ENCODE data around the gene HMMR.

HMMR gene

DNA sequence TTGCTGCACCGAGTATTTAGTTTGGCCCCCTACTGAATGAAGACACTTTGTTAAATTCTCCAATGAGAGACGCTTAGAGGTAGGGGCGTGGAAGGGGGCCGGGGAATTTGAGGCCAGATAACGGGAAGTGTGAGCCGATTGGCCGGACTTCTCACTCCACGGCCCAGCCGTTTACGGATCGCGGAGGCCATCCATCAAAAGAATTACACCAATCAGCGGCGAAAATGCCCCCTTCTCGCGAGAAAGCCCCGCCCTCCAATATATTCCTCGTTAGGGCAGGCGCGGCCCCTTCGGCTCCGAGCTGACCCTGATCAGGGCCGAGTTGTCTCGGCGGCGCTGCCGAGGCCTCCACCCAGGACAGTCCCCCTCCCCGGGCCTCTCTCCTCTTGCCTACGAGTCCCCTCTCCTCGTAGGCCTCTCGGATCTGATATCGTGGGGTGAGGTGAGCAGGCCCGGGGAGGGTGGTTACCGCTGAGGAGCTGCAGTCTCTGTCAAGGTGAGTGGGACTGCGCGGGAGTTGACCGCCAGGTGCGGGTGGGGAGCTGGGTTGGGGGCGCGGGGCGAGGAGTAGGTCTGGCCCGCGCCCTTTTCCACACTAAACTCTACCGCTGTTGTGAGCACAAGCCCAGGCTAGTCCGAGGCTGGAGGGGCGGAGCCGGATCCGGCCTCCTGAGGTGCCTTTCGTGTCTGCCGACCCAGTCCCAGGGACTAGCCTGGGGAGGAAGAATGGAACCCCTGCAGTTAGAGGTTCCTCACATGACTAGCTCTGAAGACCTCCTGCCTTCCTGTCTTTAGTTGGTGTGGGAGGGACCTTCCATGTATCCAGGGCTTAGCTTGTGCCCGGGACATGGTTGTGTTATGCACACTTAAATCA, 22.9 kb upstream of the HMMR start, which contains the start of gene CCNG1:
TSS of gene CCNG1 (plus strand) at position 287 of the 874 bp plus-strand sequence. CDS start 1,662 bp downstream, outside the sequence.
- H3K36me3 ChIP-seq (ENCODE audit: control insufficient read depth in 2 of 2, insufficient read depth in 2 of 2, low read length in 2 of 2) = peaks cover 10 to 14% of the 10 kb centered on the region in 2 donors
- H3K27ac ChIP-seq (ENCODE audit: low read depth in 2 of 2, low read length in 2 of 2) = peak within 1 kb of the TSS; percentile 93 to 96
- H3K9me3 ChIP-seq (ENCODE audit: control insufficient read depth in 2 of 2, low read length in 2 of 2) = no peaks in the 10 kb centered on the region
- peak within 1 kb of the TSS; percentile 83 to 92 for H3K4me3 ChIP-seq (ENCODE audit: low read length in 2 of 2)
- no peaks in the 10 kb centered on the region for H3K27me3 ChIP-seq (ENCODE audit: control insufficient read depth in 2 of 2, insufficient read depth in 2 of 2, low read length in 2 of 2)
- peaks cover 16 to 42% of the 10 kb centered on the region in 2 donors for H3K4me1 ChIP-seq (ENCODE audit: control insufficient read depth in 2 of 2, insufficient read depth in 2 of 2, low read length in 2 of 2)
- H3K9ac ChIP-seq (ENCODE audit: low read depth in 1 of 2, low read length in 2 of 2) = peak within 1 kb of the TSS; percentile 66 to 96

DNA sequence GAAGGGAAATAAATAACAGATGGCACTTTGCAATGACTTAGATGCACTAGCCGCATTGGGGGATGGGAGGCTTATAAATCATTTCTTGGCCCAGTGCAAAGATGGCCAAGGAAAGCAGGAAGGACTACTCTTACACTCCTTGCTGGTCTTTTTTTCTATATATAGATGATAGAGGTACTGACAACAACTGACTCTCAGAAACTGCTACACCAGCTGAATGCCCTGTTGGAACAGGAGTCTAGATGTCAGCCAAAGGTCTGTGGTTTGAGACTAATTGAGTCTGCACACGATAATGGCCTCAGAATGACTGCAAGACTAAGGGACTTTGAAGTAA, 21.4 kb upstream of the HMMR start:
- peaks cover 8 to 30% of the 10 kb centered on the region in 2 donors for H3K4me1 ChIP-seq (ENCODE audit: control insufficient read depth in 2 of 2, insufficient read depth in 2 of 2, low read length in 2 of 2)
- H3K27me3 ChIP-seq (ENCODE audit: control insufficient read depth in 2 of 2, insufficient read depth in 2 of 2, low read length in 2 of 2) = no peaks in the 10 kb centered on the region
- H3K4me3 ChIP-seq (ENCODE audit: low read length in 2 of 2) = peak overlapping the region; percentile 83 to 92
- H3K9me3 ChIP-seq (ENCODE audit: control insufficient read depth in 2 of 2, low read length in 2 of 2) = no peaks in the 10 kb centered on the region
- H3K36me3 ChIP-seq (ENCODE audit: control insufficient read depth in 2 of 2, insufficient read depth in 2 of 2, low read length in 2 of 2) = peaks cover 22 to 24% of the 10 kb centered on the region in 2 donors
- no peak overlapping the region for H3K27ac ChIP-seq (ENCODE audit: low read depth in 2 of 2, low read length in 2 of 2)
- H3K9ac ChIP-seq (ENCODE audit: low read depth in 1 of 2, low read length in 2 of 2) = peak overlapping the region in 1 of 2 donors; percentile 18

GRCh38 chr5:163440954-163441353, 19.5 kb upstream of the HMMR start:
- Histone ChIP-seq H3K27ac (ENCODE audit: low read depth in 2 of 2, low read length in 2 of 2) (no peak overlapping the region), H3K9me3 (ENCODE audit: control insufficient read depth in 2 of 2, low read length in 2 of 2) (no peaks in the 10 kb centered on the region), H3K36me3 (ENCODE audit: control insufficient read depth in 2 of 2, insufficient read depth in 2 of 2, low read length in 2 of 2) (peaks cover 34 to 37% of the 10 kb centered on the region in 2 donors), H3K4me1 (ENCODE audit: control insufficient read depth in 2 of 2, insufficient read depth in 2 of 2, low read length in 2 of 2) (peaks cover 4 to 24% of the 10 kb centered on the region in 2 donors), H3K4me3 (ENCODE audit: low read length in 2 of 2) (no peak overlapping the region), H3K9ac (ENCODE audit: low read depth in 1 of 2, low read length in 2 of 2) (no peak overlapping the region), H3K27me3 (ENCODE audit: control insufficient read depth in 2 of 2, insufficient read depth in 2 of 2, low read length in 2 of 2) (no peaks in the 10 kb centered on the region)

- no peaks in the 10 kb centered on the region for H3K27me3 ChIP-seq (ENCODE audit: control insufficient read depth in 2 of 2, insufficient read depth in 2 of 2, low read length in 2 of 2)
- no peaks in the 10 kb centered on the region for H3K9me3 ChIP-seq (ENCODE audit: control insufficient read depth in 2 of 2, low read length in 2 of 2)
- peaks cover 0 to 11% of the 10 kb centered on the region in 2 donors for H3K4me1 ChIP-seq (ENCODE audit: control insufficient read depth in 2 of 2, insufficient read depth in 2 of 2, low read length in 2 of 2)
- peaks cover 46 to 58% of the 10 kb centered on the region in 2 donors for H3K36me3 ChIP-seq (ENCODE audit: control insufficient read depth in 2 of 2, insufficient read depth in 2 of 2, low read length in 2 of 2)
- no peak overlapping the region for H3K9ac ChIP-seq (ENCODE audit: low read depth in 1 of 2, low read length in 2 of 2)
- H3K4me3 ChIP-seq (ENCODE audit: low read length in 2 of 2) = no peak overlapping the region
- no peak overlapping the region for H3K27ac ChIP-seq (ENCODE audit: low read depth in 2 of 2, low read length in 2 of 2)
Measured at GRCh38 chr5:163444526-163444925, 15.9 kb upstream of the HMMR start.

GRCh38 chr5:163445345-163445744, 15.1 kb upstream of the HMMR start:
- H3K4me1 ChIP-seq (ENCODE audit: control insufficient read depth in 2 of 2, insufficient read depth in 2 of 2, low read length in 2 of 2) = peaks cover 0 to 4% of the 10 kb centered on the region in 2 donors
- H3K4me3 ChIP-seq (ENCODE audit: low read length in 2 of 2) = no peak overlapping the region
- no peaks in the 10 kb centered on the region for H3K9me3 ChIP-seq (ENCODE audit: control insufficient read depth in 2 of 2, low read length in 2 of 2)
- no peaks in the 10 kb centered on the region for H3K27me3 ChIP-seq (ENCODE audit: control insufficient read depth in 2 of 2, insufficient read depth in 2 of 2, low read length in 2 of 2)
- peaks cover 47 to 56% of the 10 kb centered on the region in 2 donors for H3K36me3 ChIP-seq (ENCODE audit: control insufficient read depth in 2 of 2, insufficient read depth in 2 of 2, low read length in 2 of 2)
- H3K9ac ChIP-seq (ENCODE audit: low read depth in 1 of 2, low read length in 2 of 2) = no peak overlapping the region
- H3K27ac ChIP-seq (ENCODE audit: low read depth in 2 of 2, low read length in 2 of 2) = no peak overlapping the region

GRCh38 chr5:163447191-163447590, 13.2 kb upstream of the HMMR start:
- Histone ChIP-seq H3K27ac (ENCODE audit: low read depth in 2 of 2, low read length in 2 of 2) (no peak overlapping the region), H3K9me3 (ENCODE audit: control insufficient read depth in 2 of 2, low read length in 2 of 2) (no peaks in the 10 kb centered on the region), H3K4me1 (ENCODE audit: control insufficient read depth in 2 of 2, insufficient read depth in 2 of 2, low read length in 2 of 2) (no peaks in the 10 kb centered on the region), H3K27me3 (ENCODE audit: control insufficient read depth in 2 of 2, insufficient read depth in 2 of 2, low read length in 2 of 2) (no peaks in the 10 kb centered on the region), H3K4me3 (ENCODE audit: low read length in 2 of 2) (no peak overlapping the region), H3K9ac (ENCODE audit: low read depth in 1 of 2, low read length in 2 of 2) (no peak overlapping the region), H3K36me3 (ENCODE audit: control insufficient read depth in 2 of 2, insufficient read depth in 2 of 2, low read length in 2 of 2) (peaks cover 48 to 57% of the 10 kb centered on the region in 2 donors)

DNA sequence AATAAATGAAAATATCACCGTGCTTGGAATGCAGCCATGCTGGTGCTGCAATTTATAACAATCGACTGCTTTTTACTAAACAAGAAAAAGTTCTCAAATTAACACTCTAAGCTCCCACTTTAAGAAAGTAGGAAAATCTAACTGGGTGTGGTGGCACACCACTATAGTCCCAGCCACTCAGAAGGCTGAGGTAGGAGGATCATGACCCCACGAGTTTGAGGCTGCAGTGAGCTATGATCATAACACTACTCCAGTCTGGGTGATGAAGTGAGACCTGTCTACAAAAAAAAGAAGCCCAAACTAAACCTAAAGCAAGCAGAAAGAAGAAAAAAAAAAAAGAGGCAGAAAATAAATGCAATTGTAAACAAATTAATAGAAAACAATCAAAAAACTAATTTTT, 12.6 kb upstream of the HMMR start:
- no peaks in the 10 kb centered on the region for H3K27me3 ChIP-seq (ENCODE audit: control insufficient read depth in 2 of 2, insufficient read depth in 2 of 2, low read length in 2 of 2)
- peaks cover 42 to 55% of the 10 kb centered on the region in 2 donors for H3K36me3 ChIP-seq (ENCODE audit: control insufficient read depth in 2 of 2, insufficient read depth in 2 of 2, low read length in 2 of 2)
- no peaks in the 10 kb centered on the region for H3K9me3 ChIP-seq (ENCODE audit: control insufficient read depth in 2 of 2, low read length in 2 of 2)
- no peak overlapping the region for H3K9ac ChIP-seq (ENCODE audit: low read depth in 1 of 2, low read length in 2 of 2)
- H3K4me3 ChIP-seq (ENCODE audit: low read length in 2 of 2) = no peak overlapping the region
- no peak overlapping the region for H3K27ac ChIP-seq (ENCODE audit: low read depth in 2 of 2, low read length in 2 of 2)
- no peaks in the 10 kb centered on the region for H3K4me1 ChIP-seq (ENCODE audit: control insufficient read depth in 2 of 2, insufficient read depth in 2 of 2, low read length in 2 of 2)

DNA sequence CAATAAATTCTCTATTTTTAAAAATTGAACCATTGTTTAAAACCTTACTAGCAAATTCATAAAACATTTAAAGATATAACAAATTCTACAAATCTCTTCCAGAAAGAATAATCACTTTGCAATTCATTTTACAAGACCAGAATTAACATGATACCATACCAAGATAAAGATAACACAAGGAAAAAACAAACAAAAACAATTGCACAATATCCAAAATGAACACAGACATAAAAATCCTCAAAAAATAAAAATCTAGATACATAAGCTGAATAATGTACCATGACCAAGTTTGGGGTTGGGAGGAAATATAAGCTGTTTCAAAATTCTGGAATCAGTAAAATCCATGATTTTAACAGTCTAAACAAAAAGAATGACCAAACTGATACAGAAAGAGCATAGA, 11.9 kb upstream of the HMMR start:
- Histone ChIP-seq H3K4me3 (ENCODE audit: low read length in 2 of 2) (no peak overlapping the region), H3K27me3 (ENCODE audit: control insufficient read depth in 2 of 2, insufficient read depth in 2 of 2, low read length in 2 of 2) (no peaks in the 10 kb centered on the region), H3K27ac (ENCODE audit: low read depth in 2 of 2, low read length in 2 of 2) (no peak overlapping the region), H3K36me3 (ENCODE audit: control insufficient read depth in 2 of 2, insufficient read depth in 2 of 2, low read length in 2 of 2) (peaks cover 39 to 54% of the 10 kb centered on the region in 2 donors), H3K9me3 (ENCODE audit: control insufficient read depth in 2 of 2, low read length in 2 of 2) (no peaks in the 10 kb centered on the region), H3K9ac (ENCODE audit: low read depth in 1 of 2, low read length in 2 of 2) (no peak overlapping the region), H3K4me1 (ENCODE audit: control insufficient read depth in 2 of 2, insufficient read depth in 2 of 2, low read length in 2 of 2) (no peaks in the 10 kb centered on the region)

DNA sequence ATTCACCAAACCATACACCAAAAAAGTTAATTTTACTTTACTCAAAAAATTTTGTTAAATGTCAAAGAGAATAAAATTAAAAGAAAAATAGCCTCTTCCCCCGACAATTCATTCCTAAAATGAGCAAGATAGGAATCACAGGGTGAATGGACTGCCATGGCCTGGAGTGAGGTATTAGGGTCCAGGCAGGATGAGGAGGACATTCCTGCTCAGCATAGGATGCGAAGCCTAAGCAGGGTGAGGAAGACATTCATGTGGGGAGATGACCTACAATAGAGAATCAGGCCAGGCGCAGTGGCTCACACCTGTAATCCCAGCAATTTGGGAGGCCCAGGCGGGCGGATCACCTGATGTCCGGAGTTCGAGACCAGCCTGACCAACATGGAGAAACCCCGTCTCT, 8.9 kb upstream of the HMMR start:
- Histone ChIP-seq H3K4me1 (ENCODE audit: control insufficient read depth in 2 of 2, insufficient read depth in 2 of 2, low read length in 2 of 2) (no peaks in the 10 kb centered on the region), H3K27ac (ENCODE audit: low read depth in 2 of 2, low read length in 2 of 2) (no peak overlapping the region), H3K27me3 (ENCODE audit: control insufficient read depth in 2 of 2, insufficient read depth in 2 of 2, low read length in 2 of 2) (no peaks in the 10 kb centered on the region), H3K4me3 (ENCODE audit: low read length in 2 of 2) (no peak overlapping the region), H3K9me3 (ENCODE audit: control insufficient read depth in 2 of 2, low read length in 2 of 2) (no peaks in the 10 kb centered on the region), H3K9ac (ENCODE audit: low read depth in 1 of 2, low read length in 2 of 2) (no peak overlapping the region), H3K36me3 (ENCODE audit: control insufficient read depth in 2 of 2, insufficient read depth in 2 of 2, low read length in 2 of 2) (peaks cover 34 to 46% of the 10 kb centered on the region in 2 donors)

- H3K27me3 ChIP-seq (ENCODE audit: control insufficient read depth in 2 of 2, insufficient read depth in 2 of 2, low read length in 2 of 2) = no peaks in the 10 kb centered on the region
- H3K9me3 ChIP-seq (ENCODE audit: control insufficient read depth in 2 of 2, low read length in 2 of 2) = no peaks in the 10 kb centered on the region
- no peak overlapping the region for H3K27ac ChIP-seq (ENCODE audit: low read depth in 2 of 2, low read length in 2 of 2)
- H3K9ac ChIP-seq (ENCODE audit: low read depth in 1 of 2, low read length in 2 of 2) = no peak overlapping the region
- peaks cover 2 to 4% of the 10 kb centered on the region in 2 donors for H3K4me1 ChIP-seq (ENCODE audit: control insufficient read depth in 2 of 2, insufficient read depth in 2 of 2, low read length in 2 of 2)
- H3K4me3 ChIP-seq (ENCODE audit: low read length in 2 of 2) = no peak overlapping the region
- H3K36me3 ChIP-seq (ENCODE audit: control insufficient read depth in 2 of 2, insufficient read depth in 2 of 2, low read length in 2 of 2) = peaks cover 26 to 31% of the 10 kb centered on the region in 2 donors
Measured at GRCh38 chr5:163453705-163454104, 6.7 kb upstream of the HMMR start.
